HG02885 (cell line): ENCODE data around the gene MYOM1.
"Not testable (repeated sequence)": the region's sequence is repeated elsewhere in the genome, so short reads cannot be mapped to it uniquely, and the experiment has no call there.

Source experiments
- ATAC-seq: cut with Tn5 transposase; IDR thresholded peaks from one replicate; pipeline ENCODE4 v1.9.1; 2021; ENCODE audit warnings: mild to moderate bottlenecking; ENCODE audit not compliant: unreplicated experiment, poor library complexity

MYOM1 gene

GRCh38 chr18:3221496-3221895 is 1.7 kb upstream of the MYOM1 start:
- ATAC-seq, result no peak

- not testable (repeated sequence) for ATAC-seq
Measured at GRCh38 chr18:3220868-3221267, 1.1 kb upstream of the MYOM1 start.

GRCh38 chr18:3219241-3219630 is 532 bp downstream of the MYOM1 start:
- no peak for ATAC-seq

- ATAC-seq, result no peak
Measured at GRCh38 chr18:3218819-3219218, 949 bp downstream of the MYOM1 start.

- ATAC-seq, result no peak
Measured at GRCh38 chr18:3217948-3218647, 1.7 kb downstream of the MYOM1 start.

- ATAC-seq, result no peak
Measured at GRCh38 chr18:3216987-3217386, 2.8 kb downstream of the MYOM1 start.

- no peak for ATAC-seq
Measured at GRCh38 chr18:3214855-3215637, 4.7 kb downstream of the MYOM1 start.

GRCh38 chr18:3213300-3214059 is 6.3 kb downstream of the MYOM1 start:
- no peak for ATAC-seq

- no peak for ATAC-seq
Measured at GRCh38 chr18:3212657-3213056, 7.1 kb downstream of the MYOM1 start.

- ATAC-seq, result no peak
Measured at GRCh38 chr18:3211236-3211992, 8.4 kb downstream of the MYOM1 start.

- peak; percentile 51 for ATAC-seq
Measured at GRCh38 chr18:3209859-3210569, 9.8 kb downstream of the MYOM1 start.

GRCh38 chr18:3207565-3207964 is 12.2 kb downstream of the MYOM1 start:
- no peak for ATAC-seq

GRCh38 chr18:3205239-3205638 is 14.5 kb downstream of the MYOM1 start:
- no peak for ATAC-seq

GRCh38 chr18:3199942-3200645 is 19.7 kb downstream of the MYOM1 start:
- no peak for ATAC-seq

- not testable (repeated sequence) for ATAC-seq
Measured at GRCh38 chr18:3198260-3198860, 21.4 kb downstream of the MYOM1 start.

GRCh38 chr18:3194947-3195612 is 24.7 kb downstream of the MYOM1 start:
- no peak for ATAC-seq

- no peak for ATAC-seq
Measured at GRCh38 chr18:3193331-3193730, 26.4 kb downstream of the MYOM1 start.

- no peak for ATAC-seq
Measured at GRCh38 chr18:3192752-3193151, 27.0 kb downstream of the MYOM1 start.
